Liver (tissue), 9 donors: ENCODE measurements around the gene RSPRY1. TPM values are rescaled to one million over a fixed set of nuclear protein-coding genes. Genes with fewer than 3 reads are reported as not detected.

ENCODE experiments used
- DNase-seq: peaks from one replicate; pipeline ENCODE4 v3.0.0-alpha.2; 2017; ENCODE audit warnings: low spot score
- H3K27ac ChIP-seq, 2 donors: one replicate each; pipeline ENCODE4 v1.7.0; 2013; ENCODE audit warnings: inconsistent platforms in 2 of 2, low read length in 2 of 2, control low read depth in 1 of 2, low read depth in 1 of 2, mild to moderate bottlenecking in 1 of 2
- H3K27me3 ChIP-seq, 4 donors: one replicate each; pipeline versions ENCODE4 v1.6.1 to v1.7.0; 2013; ENCODE audit warnings: low read length in 3 of 4, inconsistent platforms in 1 of 4, mild to moderate bottlenecking in 1 of 4, moderate library complexity in 1 of 4; ENCODE audit not compliant: control insufficient read depth in 4 of 4, insufficient read depth in 4 of 4
- H3K36me3 ChIP-seq, 4 donors: one replicate each; pipeline versions ENCODE4 v1.6.1 to v1.7.0; 2013; ENCODE audit warnings: low read length in 3 of 4, mild to moderate bottlenecking in 3 of 4, low read depth in 1 of 4, moderate library complexity in 1 of 4; ENCODE audit not compliant: control insufficient read depth in 4 of 4, insufficient read depth in 3 of 4
- H3K4me1 ChIP-seq, 4 donors: one replicate each; pipeline versions ENCODE4 v1.6.1 to v1.7.0; 2013; ENCODE audit warnings: low read length in 3 of 4, mild to moderate bottlenecking in 3 of 4, moderate library complexity in 1 of 4; ENCODE audit not compliant: control insufficient read depth in 4 of 4, insufficient read depth in 4 of 4
- H3K4me3 ChIP-seq, 3 donors: one replicate each; pipeline versions ENCODE4 v1.6.1 to v1.7.0; 2013; ENCODE audit warnings: low read length in 3 of 3, control low read depth in 1 of 3, low read depth in 1 of 3, mild to moderate bottlenecking in 1 of 3
- H3K9ac ChIP-seq, 2 donors: one replicate each; pipeline ENCODE4 v1.7.0; 2013; ENCODE audit warnings: low read length in 2 of 2, mild to moderate bottlenecking in 2 of 2, moderate library complexity in 2 of 2, control low read depth in 1 of 2, low read depth in 1 of 2
- H3K9me3 ChIP-seq, 4 donors: one replicate each; pipeline versions ENCODE4 v1.6.1 to v1.7.0; 2013; ENCODE audit warnings: low read length in 3 of 4; ENCODE audit not compliant: control insufficient read depth in 4 of 4
- ATF3 ChIP-seq: IDR thresholded peaks from 2 replicates; pipeline ENCODE4 v1.6.1; 2016; ENCODE audit warnings: antibody characterized with exemption
- CTCF ChIP-seq: fragments of 150-350 bp; IDR thresholded peaks from 2 replicates; pipeline ENCODE4 v1.5.1; 2017; ENCODE audit warnings: improper control_type of control experiment, low read depth, low read length; ENCODE audit not compliant: missing input control
- EGR1 ChIP-seq, 2 donors: IDR thresholded peaks; 2 replicates each; pipeline ENCODE4 v1.6.1; 2016 to 2018; ENCODE audit warnings: antibody characterized with exemption in 2 of 2, low read depth in 2 of 2
- FOXA1 ChIP-seq: IDR thresholded peaks from 2 replicates; pipeline ENCODE4 v1.6.1; 2016; ENCODE audit warnings: antibody characterized with exemption
- FOXA2 ChIP-seq: IDR thresholded peaks from 2 replicates; pipeline ENCODE4 v1.6.1; 2016; ENCODE audit warnings: antibody characterized with exemption
- GABPA ChIP-seq, 2 donors: IDR thresholded peaks in 1 of 2; conservative IDR thresholded peaks in 1 of 2; 2 replicates each; pipeline ENCODE4 v1.6.1; 2016; ENCODE audit warnings: antibody characterized with exemption in 2 of 2, mild to moderate bottlenecking in 1 of 2, moderate library complexity in 1 of 2
- HNF4A ChIP-seq, 2 donors: conservative IDR thresholded peaks; 2 replicates each; pipeline ENCODE4 v1.6.1; 2016; ENCODE audit warnings: antibody characterized with exemption in 2 of 2, mild to moderate bottlenecking in 2 of 2
- HNF4G ChIP-seq: IDR thresholded peaks from 2 replicates; pipeline ENCODE4 v1.6.1; 2016; ENCODE audit warnings: antibody characterized with exemption
- JUND ChIP-seq, 2 donors: IDR thresholded peaks; 2 replicates each; pipeline ENCODE4 v1.6.1; 2016; ENCODE audit warnings: antibody characterized with exemption in 2 of 2
- MAX ChIP-seq: IDR thresholded peaks from 2 replicates; pipeline ENCODE4 v1.6.1; 2016; ENCODE audit warnings: antibody characterized with exemption
- NR2F2 ChIP-seq: IDR thresholded peaks from 2 replicates; pipeline ENCODE4 v1.6.1; 2016; ENCODE audit warnings: antibody characterized with exemption
- RAD21 ChIP-seq, 2 donors: IDR thresholded peaks; 2 replicates each; pipeline ENCODE4 v1.6.1; 2016; ENCODE audit warnings: antibody characterized with exemption in 2 of 2, mild to moderate bottlenecking in 2 of 2
- REST ChIP-seq: IDR thresholded peaks from 2 replicates; pipeline ENCODE4 v1.6.1; 2016; ENCODE audit warnings: antibody characterized with exemption, mild to moderate bottlenecking
- RXRA ChIP-seq, 2 donors: IDR thresholded peaks; 2 replicates each; pipeline ENCODE4 v1.6.1; 2017 to 2018; ENCODE audit warnings: antibody characterized with exemption in 2 of 2, mild to moderate bottlenecking in 1 of 2
- SP1 ChIP-seq: IDR thresholded peaks from 2 replicates; pipeline ENCODE4 v1.6.1; 2018; ENCODE audit warnings: antibody characterized with exemption, mild to moderate bottlenecking
- TAF1 ChIP-seq: conservative IDR thresholded peaks from 2 replicates; pipeline ENCODE4 v1.6.1; 2016; ENCODE audit warnings: antibody characterized with exemption, mild to moderate bottlenecking
- YY1 ChIP-seq: IDR thresholded peaks from 2 replicates; pipeline ENCODE4 v1.6.1; 2016; ENCODE audit warnings: antibody characterized with exemption, mild to moderate bottlenecking
- ZBTB33 ChIP-seq: IDR thresholded peaks from 2 replicates; pipeline ENCODE4 v1.6.1; 2016; ENCODE audit warnings: antibody characterized with exemption
- WGBS: extraction: QIAGEN DNeasy Blood & Tissue Kit; methylation state at CpG from one replicate; pipeline ENCODE4 v1.1.7; 2013; 5-methylcytosine and 5-hydroxymethylcytosine counted together
- polyA plus RNA-seq, 2 donors: library from polyadenylated mRNA; stranded (reverse) in 1 of 2; unstranded in 1 of 2; fragments of 200-250 nt in 1 of 2; fragments of >200 nt in 1 of 2; fragmentation: Nextera tagmentation in 1 of 2; extraction: Ambion mirVana in 1 of 2; gene quantifications; one replicate each; pipeline versions ENCODE4 v1.2.1 to v1.2.3, GENCODE V29; 2013 to 2015
- total RNA-seq, 2 donors: library from RNA; depleted of rRNA; stranded (reverse); fragments of >200 nt; gene quantifications; one replicate each; pipeline ENCODE4 v1.2.3, GENCODE V29; 2014
- donor health status: healthy.
- donor health status: healthy.
- donor health status: healthy.
- donor health status: healthy.
- donor health status: healthy.

RSPRY1 gene
- total and polyA plus RNA-seq, 4 donors: 10.9 to 27.6 (median 20.2) TPM

- no peak for TF ChIP-seq ZBTB33
- no peak for TF ChIP-seq EGR1 (IDR thresholded peaks at IDR 0.05; ENCODE audit: low read depth in 2 of 2)
- TF ChIP-seq TAF1: no peak
- no peak for TF ChIP-seq HNF4G
- TF ChIP-seq FOXA1: no peak
- TF ChIP-seq CTCF: no peak
- TF ChIP-seq JUND (IDR thresholded peaks at IDR 0.05): no peak
- TF ChIP-seq HNF4A (conservative IDR thresholded peaks at IDR 0.05): no peak
These were observed 16.8 kb upstream of the RSPRY1 start (continued) for GRCh38 chr16:57169327-57169726.

- H3K36me3 ChIP-seq: peaks cover 2 to 27% (median 18%) of the 10 kb centered on the region in 4 donors
- no peak overlapping the region for H3K9ac ChIP-seq
- TF ChIP-seq ATF3 (no peak), CTCF (no peak), JUND (IDR thresholded peaks at IDR 0.05) (no peak), FOXA2 (no peak), TAF1 (no peak), MAX (no peak), HNF4A (conservative IDR thresholded peaks at IDR 0.05) (no peak), FOXA1 (no peak), NR2F2 (no peak), ZBTB33 (no peak), REST (no peak), GABPA (IDR thresholded peaks at IDR 0.05 in 1 of 2, conservative IDR thresholded peaks at IDR 0.05 in 1 of 2) (no peak), EGR1 (IDR thresholded peaks at IDR 0.05; ENCODE audit: low read depth in 2 of 2) (no peak), YY1 (no peak), HNF4G (no peak), SP1 (no peak), RXRA (IDR thresholded peaks at IDR 0.05) (no peak), RAD21 (IDR thresholded peaks at IDR 0.05) (no peak)
- no peak for DNase-seq
- H3K27me3 ChIP-seq: no peaks in the 10 kb centered on the region
- H3K4me3 ChIP-seq: no peak overlapping the region
- 76% methylated on average over 5 of the region's 5 CpGs for WGBS
- no peak overlapping the region for H3K27ac ChIP-seq
- no peaks in the 10 kb centered on the region for H3K4me1 ChIP-seq
- no peaks in the 10 kb centered on the region for H3K9me3 ChIP-seq
These were observed 13.3 kb upstream of the RSPRY1 start for GRCh38 chr16:57172721-57173290.
